Coronary artery (tissue), 2 donors: ENCODE results near the gene ELF4.

Experiments
- DNase-seq: peaks from one replicate; pipeline ENCODE4 v3.0.0-alpha.2; 2017; ENCODE audit warnings: low spot score
- H3K27ac ChIP-seq, 2 donors: fragments of 200-600 bp; sonication (generic); one replicate each; pipeline ENCODE4 v1.5.1; 2016 to 2019
- H3K4me3 ChIP-seq: fragments of 200-600 bp; sonication (generic); 2 replicates; pipeline ENCODE4 v1.5.1; 2016; ENCODE audit warnings: mild to moderate bottlenecking, moderate library complexity
- CTCF ChIP-seq: fragments of 200-600 bp; sonication (generic); IDR thresholded peaks from one replicate; pipeline ENCODE4 v1.5.1; 2019; ENCODE audit warnings: antibody characterized with exemption

Gene ELF4

GRCh38 chrX:130114141-130114588 is 3.9 kb upstream of the ELF4 start:
- DNase-seq: no peak
- Histone ChIP-seq H3K27ac (no peak overlapping the region), H3K4me3 (no peak overlapping the region)
- TF ChIP-seq CTCF: no peak

- Histone ChIP-seq H3K27ac (peak overlapping the region in 1 of 2 donors; percentile 94), H3K4me3 (peak overlapping the region; percentile 86)
- TF ChIP-seq CTCF: no peak
- DNase-seq: no peak
Observed at GRCh38 chrX:130111220-130112154, 1.2 kb upstream of the ELF4 start.

GRCh38 chrX:130109429-130110378 is 593 bp downstream of the ELF4 start:
- peak overlapping the region; percentile 92 to 94 for H3K27ac ChIP-seq
- no peak for DNase-seq

GRCh38 chrX:130108647-130109428 is 1.5 kb downstream of the ELF4 start:
- Histone ChIP-seq H3K27ac (peak overlapping the region; percentile 92 to 94), H3K4me3 (peak overlapping the region; percentile 86)
- TF ChIP-seq CTCF: no peak
- DNase-seq: no peak

More at GRCh38 chrX:130109429-130110378, 593 bp downstream of the ELF4 start:
- peak overlapping the region; percentile 86 for H3K4me3 ChIP-seq
- no peak for TF ChIP-seq CTCF

- no peak for DNase-seq
- peak overlapping the region in 1 of 2 donors; percentile 45 for H3K27ac ChIP-seq
- TF ChIP-seq CTCF: no peak
- no peak overlapping the region for H3K4me3 ChIP-seq
Observed at GRCh38 chrX:130106071-130106470, 4.2 kb downstream of the ELF4 start.

- DNase-seq: no peak
- TF ChIP-seq CTCF: no peak
- no peak overlapping the region for H3K4me3 ChIP-seq
- H3K27ac ChIP-seq: peak overlapping the region in 1 of 2 donors; percentile 45
Observed at GRCh38 chrX:130105244-130105643, 5.1 kb downstream of the ELF4 start.
